Smooth muscle cell (in vitro differentiated cells): Measurements from ENCODE around the gene TSBP1. TPM values are rescaled to one million over a fixed set of nuclear protein-coding genes. Genes with fewer than 3 reads are reported as not detected.
A peak's percentile ranks its signal among the peaks of the same experiment; 100 is the strongest.

Experiments used
- DNase-seq: peaks from one replicate; lab custom pipeline; 2025; ENCODE audit not compliant: unreplicated experiment; lab: John Stamatoyannopoulos, UW
- H2AFZ ChIP-seq: fragments of 200-600 bp; sonication (generic); 2 replicates; pipeline ENCODE4 v1.6.0; 2016; ENCODE audit warnings: antibody characterized with exemption, low read depth, mild to moderate bottlenecking
- H3F3A ChIP-seq: fragments of 200-600 bp; sonication (generic); 2 replicates; pipeline ENCODE4 v1.6.0; 2017; ENCODE audit warnings: antibody characterized with exemption, low read depth
- H3K27ac ChIP-seq: fragments of 200-600 bp; sonication (generic); 2 replicates; pipeline ENCODE4 v1.5.1; 2016; ENCODE audit warnings: low read depth, mild to moderate bottlenecking
- H3K27me3 ChIP-seq: fragments of 200-600 bp; sonication (generic); 2 replicates; pipeline ENCODE4 v1.6.1; 2016; ENCODE audit warnings: low read depth, mild to moderate bottlenecking
- H3K36me3 ChIP-seq: fragments of 200-600 bp; sonication (generic); 2 replicates; pipeline ENCODE4 v1.5.1; 2016; ENCODE audit warnings: low read depth
- H3K4me1 ChIP-seq: fragments of 200-600 bp; sonication (generic); 2 replicates; pipeline ENCODE4 v1.5.1; 2016; ENCODE audit warnings: low read depth
- H3K4me2 ChIP-seq: fragments of 200-600 bp; sonication (generic); 2 replicates; pipeline ENCODE4 v1.6.0; 2016; ENCODE audit warnings: mild to moderate bottlenecking
- H3K4me3 ChIP-seq: fragments of 200-600 bp; sonication (generic); 2 replicates; pipeline ENCODE4 v1.5.1; 2016; ENCODE audit warnings: mild to moderate bottlenecking
- H3K79me2 ChIP-seq: fragments of 200-600 bp; sonication (generic); 2 replicates; pipeline ENCODE4 v1.6.0; 2016; ENCODE audit warnings: low read depth, mild to moderate bottlenecking
- H3K9ac ChIP-seq: fragments of 200-600 bp; sonication (generic); 2 replicates; pipeline ENCODE4 v1.6.0; 2016; ENCODE audit warnings: low read depth
- H3K9me3 ChIP-seq: fragments of 200-600 bp; sonication (generic); replicated peaks from 2 replicates; pipeline ENCODE4 v1.5.1; 2016; ENCODE audit warnings: low read depth
- H4K20me1 ChIP-seq: fragments of 200-600 bp; sonication (generic); 2 replicates; pipeline ENCODE4 v1.6.0; 2016; ENCODE audit warnings: low read depth
- CTCF ChIP-seq: fragments of 200-600 bp; sonication (generic); IDR thresholded peaks from 2 replicates; pipeline ENCODE4 v1.5.1; 2017; ENCODE audit warnings: borderline replicate concordance, mild to moderate bottlenecking, antibody characterized with exemption; ENCODE audit not compliant: insufficient read depth, poor library complexity, severe bottlenecking
- WGBS: methylation state at CpG from one replicate; pipeline ENCODE4 v1.1.7; 2016; ENCODE audit warnings: low lambda C conversion rate; 5-methylcytosine and 5-hydroxymethylcytosine counted together
- polyA plus RNA-seq: library from polyadenylated mRNA; unstranded; fragments of >200 nt; fragmentation: Nextera tagmentation; extraction: Ambion mirVana; gene quantifications from 2 replicates; pipeline ENCODE4 v1.2.1, GENCODE V29; 2016
- small RNA-seq: library from RNA; depleted of rRNA; stranded (forward); fragments of <200 nt; gene quantifications from one replicate; pipeline ENCODE3, GENCODE V24; 2014
- total RNA-seq: library from RNA; depleted of rRNA; stranded (reverse); fragments of >200 nt; gene quantifications from 2 replicates; pipeline ENCODE4 v1.2.3, GENCODE V29; 2014

Gene TSBP1
- total and polyA plus RNA-seq, 2 experiments from 2014 or later = not detected

GRCh38 chr6:32249262-32249661 lies 122.4 kb downstream of the TSBP1 start:
- Histone ChIP-seq H2AFZ (no peak overlapping the region), H3K27me3 (no peaks in the 10 kb centered on the region), H3F3A (no peaks in the 10 kb centered on the region), H3K36me3 (no peaks in the 10 kb centered on the region), H3K9ac (no peak overlapping the region), H3K27ac (no peak overlapping the region), H3K4me3 (no peak overlapping the region), H3K9me3 (no peaks in the 10 kb centered on the region), H3K4me2 (no peak overlapping the region), H3K4me1 (peaks cover 3% of the 10 kb centered on the region), H4K20me1 (no peaks in the 10 kb centered on the region), H3K79me2 (no peaks in the 10 kb centered on the region)
- no peak for TF ChIP-seq CTCF
- WGBS = 86% methylated on average over 2 of the region's 2 CpGs
- no peak for DNase-seq

- no peaks in the 10 kb centered on the region for H3F3A ChIP-seq
- DNase-seq = no peak
- no peak overlapping the region for H3K9ac ChIP-seq
- TF ChIP-seq CTCF = no peak
- no peaks in the 10 kb centered on the region for H3K36me3 ChIP-seq
- H2AFZ ChIP-seq = no peak overlapping the region
- H3K9me3 ChIP-seq = no peaks in the 10 kb centered on the region
- H4K20me1 ChIP-seq = no peaks in the 10 kb centered on the region
- no peak overlapping the region for H3K4me3 ChIP-seq
- H3K27ac ChIP-seq = no peak overlapping the region
- no peaks in the 10 kb centered on the region for H3K79me2 ChIP-seq
- H3K4me1 ChIP-seq = peaks cover 3% of the 10 kb centered on the region
- no peaks in the 10 kb centered on the region for H3K27me3 ChIP-seq
- no peak overlapping the region for H3K4me2 ChIP-seq
- 37% methylated on average over 2 of the region's 2 CpGs for WGBS
Measured at GRCh38 chr6:32247401-32247800, 124.3 kb downstream of the TSBP1 start.

- H3K36me3 ChIP-seq = no peaks in the 10 kb centered on the region
- H4K20me1 ChIP-seq = no peaks in the 10 kb centered on the region
- no peaks in the 10 kb centered on the region for H3K79me2 ChIP-seq
- H3K4me2 ChIP-seq = peak overlapping the region; percentile 76
- H3K4me3 ChIP-seq = peak overlapping the region; percentile 19
- H3K9me3 ChIP-seq = no peaks in the 10 kb centered on the region
- H3K9ac ChIP-seq = no peak overlapping the region
- H3K4me1 ChIP-seq = peaks cover 3% of the 10 kb centered on the region
- peak overlapping the region; percentile 91 for H2AFZ ChIP-seq
- H3K27ac ChIP-seq = no peak overlapping the region
- no peaks in the 10 kb centered on the region for H3K27me3 ChIP-seq
- no peaks in the 10 kb centered on the region for H3F3A ChIP-seq
- peak; percentile 95 for TF ChIP-seq CTCF
- 2% methylated on average over 13 of the region's 14 CpGs for WGBS
- peak; percentile 63 for DNase-seq
Measured at GRCh38 chr6:32244946-32245398, 126.7 kb downstream of the TSBP1 start.

- H3K27ac ChIP-seq = no peak overlapping the region
Measured at GRCh38 chr6:32244270-32244669, 127.4 kb downstream of the TSBP1 start.

More at GRCh38 chr6:32244270-32244669, 127.4 kb downstream of the TSBP1 start:
- H3K36me3 ChIP-seq = no peaks in the 10 kb centered on the region
- H3K4me2 ChIP-seq = no peak overlapping the region
- no peak for TF ChIP-seq CTCF
- DNase-seq = no peak
- no peak overlapping the region for H3K9ac ChIP-seq
- H3K27me3 ChIP-seq = no peaks in the 10 kb centered on the region
- H4K20me1 ChIP-seq = no peaks in the 10 kb centered on the region
- H2AFZ ChIP-seq = peak overlapping the region; percentile 91
- H3K4me1 ChIP-seq = peaks cover 3% of the 10 kb centered on the region
- H3F3A ChIP-seq = no peaks in the 10 kb centered on the region
- H3K4me3 ChIP-seq = no peak overlapping the region
- 95% methylated on average over 4 of the region's 4 CpGs for WGBS
- no peaks in the 10 kb centered on the region for H3K79me2 ChIP-seq
- no peaks in the 10 kb centered on the region for H3K9me3 ChIP-seq

Small RNA genes lying within 50 kb of the gene (small RNA-seq; reads per million reads assigned to genes)
- not detected for gene RNU6-603P

Other genes with a start within 250 kb of the TSBP1 start
- gene ATF6B, start 243.7 kb downstream of the TSBP1 start, total RNA-seq = 22.2 and 23.0 TPM in 2 replicates
- gene ATF6B, start 243.7 kb downstream of the TSBP1 start, polyA plus RNA-seq = 22.5 and 39.8 TPM in 2 replicates
- gene FKBPL, start 241.6 kb downstream of the TSBP1 start, total RNA-seq = 5.3 and 6.5 TPM in 2 replicates
- gene FKBPL, start 241.6 kb downstream of the TSBP1 start, polyA plus RNA-seq = 5.4 and 7.7 TPM in 2 replicates
- 0.94 TPM in 1 of 2 replicates, not detected in the other for gene PRRT1, start 220.0 kb downstream of the TSBP1 start, total RNA-seq
- gene PRRT1, start 220.0 kb downstream of the TSBP1 start, polyA plus RNA-seq = 1.4 and 3.3 TPM in 2 replicates
- gene PPT2, start 217.8 kb downstream of the TSBP1 start, total RNA-seq = 13.3 and 17.5 TPM in 2 replicates
- gene PPT2, start 217.8 kb downstream of the TSBP1 start, polyA plus RNA-seq = 15.7 and 17.8 TPM in 2 replicates
- gene EGFL8, start 207.3 kb downstream of the TSBP1 start, total RNA-seq = 3.6 and 5.6 TPM in 2 replicates
- gene EGFL8, start 207.3 kb downstream of the TSBP1 start, polyA plus RNA-seq = 4.3 and 8.2 TPM in 2 replicates
- gene AGPAT1, start 195.8 kb downstream of the TSBP1 start, total RNA-seq = 60.5 and 71.1 TPM in 2 replicates
- 51.8 and 52.4 TPM in 2 replicates for gene AGPAT1, start 195.8 kb downstream of the TSBP1 start, polyA plus RNA-seq
- gene RNF5, start 193.5 kb downstream of the TSBP1 start, total RNA-seq = 49.3 and 58.1 TPM in 2 replicates
- 74.0 and 75.9 TPM in 2 replicates for gene RNF5, start 193.5 kb downstream of the TSBP1 start, polyA plus RNA-seq
- gene AGER, start 187.7 kb downstream of the TSBP1 start, total RNA-seq = 0.81 and 2.6 TPM in 2 replicates
- gene AGER, start 187.7 kb downstream of the TSBP1 start, polyA plus RNA-seq = 2.5 and 6.4 TPM in 2 replicates
- 33.2 and 43.6 TPM in 2 replicates for gene PBX2, start 181.7 kb downstream of the TSBP1 start, total RNA-seq
- gene PBX2, start 181.7 kb downstream of the TSBP1 start, polyA plus RNA-seq = 11.6 and 14.0 TPM in 2 replicates
- gene GPSM3, start 179.3 kb downstream of the TSBP1 start, total RNA-seq = 4.8 and 5.3 TPM in 2 replicates
- 14.2 and 15.6 TPM in 2 replicates for gene GPSM3, start 179.3 kb downstream of the TSBP1 start, polyA plus RNA-seq
- 0.27 and 0.54 TPM in 2 replicates for gene NOTCH4, start 147.8 kb downstream of the TSBP1 start, total RNA-seq
- gene NOTCH4, start 147.8 kb downstream of the TSBP1 start, polyA plus RNA-seq = 1.3 and 1.6 TPM in 2 replicates
- not detected in 2 replicates for gene BTNL2, start 35.3 kb upstream of the TSBP1 start, total RNA-seq
- not detected in 2 replicates for gene BTNL2, start 35.3 kb upstream of the TSBP1 start, polyA plus RNA-seq
- not detected in 2 replicates for gene HLA-DRA, start 68.0 kb upstream of the TSBP1 start, total RNA-seq
- 0.41 TPM in 1 of 2 replicates, not detected in the other for gene HLA-DRA, start 68.0 kb upstream of the TSBP1 start, polyA plus RNA-seq
- 7.8 and 10.4 TPM in 2 replicates for gene HLA-DRB5, start 158.4 kb upstream of the TSBP1 start, total RNA-seq
- gene HLA-DRB5, start 158.4 kb upstream of the TSBP1 start, polyA plus RNA-seq = 7.9 and 32.0 TPM in 2 replicates
- gene HLA-DRB1, start 217.9 kb upstream of the TSBP1 start, total RNA-seq = 22.4 and 32.9 TPM in 2 replicates
- 28.5 and 82.4 TPM in 2 replicates for gene HLA-DRB1, start 217.9 kb upstream of the TSBP1 start, polyA plus RNA-seq